ENCODE results near the gene CDC14A. TPM values are rescaled to one million over a fixed set of nuclear protein-coding genes. Genes with fewer than 3 reads are reported as not detected.

CDC14A gene
- polyA plus RNA-seq, 1 donor from 2014 or later = 2.7 TPM

- Histone ChIP-seq H3K9me3 (ENCODE audit: low read length) (no peaks in the 10 kb centered on the region), H3K79me2 (replicated peaks; ENCODE audit: insufficient read depth, low read length) (no peaks in the 10 kb centered on the region), H3K27ac (ENCODE audit: low read length) (no peak overlapping the region), H3K4me2 (ENCODE audit: low read length) (no peak overlapping the region), H3K27me3 (ENCODE audit: insufficient read depth, low read depth, low read length) (no peaks in the 10 kb centered on the region), H3K36me3 (ENCODE audit: insufficient read depth, low read length) (no peaks in the 10 kb centered on the region), H3K4me3 (ENCODE audit: low read length) (no peak overlapping the region), H3F3A (ENCODE audit: insufficient read depth, low read length, poor library complexity, severe bottlenecking) (no peaks in the 10 kb centered on the region), H4K20me1 (ENCODE audit: insufficient read depth) (no peaks in the 10 kb centered on the region), H3K9ac (ENCODE audit: low read length) (no peak overlapping the region), H2AFZ (ENCODE audit: low read depth, low read length) (no peak overlapping the region), H3K9me2 (ENCODE audit: insufficient read depth, low read length) (no peaks in the 10 kb centered on the region)
- TF ChIP-seq, protein P1, sequence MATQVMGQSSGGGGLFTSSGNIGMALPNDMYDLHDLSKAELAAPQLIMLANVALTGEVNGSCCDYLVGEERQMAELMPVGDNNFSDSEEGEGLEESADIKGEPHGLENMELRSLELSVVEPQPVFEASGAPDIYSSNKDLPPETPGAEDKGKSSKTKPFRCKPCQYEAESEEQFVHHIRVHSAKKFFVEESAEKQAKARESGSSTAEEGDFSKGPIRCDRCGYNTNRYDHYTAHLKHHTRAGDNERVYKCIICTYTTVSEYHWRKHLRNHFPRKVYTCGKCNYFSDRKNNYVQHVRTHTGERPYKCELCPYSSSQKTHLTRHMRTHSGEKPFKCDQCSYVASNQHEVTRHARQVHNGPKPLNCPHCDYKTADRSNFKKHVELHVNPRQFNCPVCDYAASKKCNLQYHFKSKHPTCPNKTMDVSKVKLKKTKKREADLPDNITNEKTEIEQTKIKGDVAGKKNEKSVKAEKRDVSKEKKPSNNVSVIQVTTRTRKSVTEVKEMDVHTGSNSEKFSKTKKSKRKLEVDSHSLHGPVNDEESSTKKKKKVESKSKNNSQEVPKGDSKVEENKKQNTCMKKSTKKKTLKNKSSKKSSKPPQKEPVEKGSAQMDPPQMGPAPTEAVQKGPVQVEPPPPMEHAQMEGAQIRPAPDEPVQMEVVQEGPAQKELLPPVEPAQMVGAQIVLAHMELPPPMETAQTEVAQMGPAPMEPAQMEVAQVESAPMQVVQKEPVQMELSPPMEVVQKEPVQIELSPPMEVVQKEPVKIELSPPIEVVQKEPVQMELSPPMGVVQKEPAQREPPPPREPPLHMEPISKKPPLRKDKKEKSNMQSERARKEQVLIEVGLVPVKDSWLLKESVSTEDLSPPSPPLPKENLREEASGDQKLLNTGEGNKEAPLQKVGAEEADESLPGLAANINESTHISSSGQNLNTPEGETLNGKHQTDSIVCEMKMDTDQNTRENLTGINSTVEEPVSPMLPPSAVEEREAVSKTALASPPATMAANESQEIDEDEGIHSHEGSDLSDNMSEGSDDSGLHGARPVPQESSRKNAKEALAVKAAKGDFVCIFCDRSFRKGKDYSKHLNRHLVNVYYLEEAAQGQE (IDR thresholded peaks at IDR 0.05; ENCODE audit: borderline replicate concordance) = no peak
- TF ChIP-seq, protein P2, sequence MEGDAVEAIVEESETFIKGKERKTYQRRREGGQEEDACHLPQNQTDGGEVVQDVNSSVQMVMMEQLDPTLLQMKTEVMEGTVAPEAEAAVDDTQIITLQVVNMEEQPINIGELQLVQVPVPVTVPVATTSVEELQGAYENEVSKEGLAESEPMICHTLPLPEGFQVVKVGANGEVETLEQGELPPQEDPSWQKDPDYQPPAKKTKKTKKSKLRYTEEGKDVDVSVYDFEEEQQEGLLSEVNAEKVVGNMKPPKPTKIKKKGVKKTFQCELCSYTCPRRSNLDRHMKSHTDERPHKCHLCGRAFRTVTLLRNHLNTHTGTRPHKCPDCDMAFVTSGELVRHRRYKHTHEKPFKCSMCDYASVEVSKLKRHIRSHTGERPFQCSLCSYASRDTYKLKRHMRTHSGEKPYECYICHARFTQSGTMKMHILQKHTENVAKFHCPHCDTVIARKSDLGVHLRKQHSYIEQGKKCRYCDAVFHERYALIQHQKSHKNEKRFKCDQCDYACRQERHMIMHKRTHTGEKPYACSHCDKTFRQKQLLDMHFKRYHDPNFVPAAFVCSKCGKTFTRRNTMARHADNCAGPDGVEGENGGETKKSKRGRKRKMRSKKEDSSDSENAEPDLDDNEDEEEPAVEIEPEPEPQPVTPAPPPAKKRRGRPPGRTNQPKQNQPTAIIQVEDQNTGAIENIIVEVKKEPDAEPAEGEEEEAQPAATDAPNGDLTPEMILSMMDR (IDR thresholded peaks at IDR 0.05; ENCODE audit: poor library complexity, severe bottlenecking) = no peak
- TF ChIP-seq SMC3 (conservative IDR thresholded peaks at IDR 0.05; ENCODE audit: poor library complexity) = no peak
- no peak for TF ChIP-seq POLR2AphosphoS5 (IDR thresholded peaks at IDR 0.05)
- TF ChIP-seq RAD21 (conservative IDR thresholded peaks at IDR 0.05) = no peak
- no peak for TF ChIP-seq TAF1 (IDR thresholded peaks at IDR 0.05; ENCODE audit: low read depth)
- TF ChIP-seq EP300 (conservative IDR thresholded peaks at IDR 0.05; ENCODE audit: poor library complexity, severe bottlenecking) = no peak
- TF ChIP-seq MXI1 (conservative IDR thresholded peaks at IDR 0.05; ENCODE audit: poor library complexity, severe bottlenecking) = no peak
- no peak for TF ChIP-seq EZH2 (IDR thresholded peaks at IDR 0.05; ENCODE audit: borderline replicate concordance, insufficient read depth, low read length, poor library complexity, severe bottlenecking)
Measured at GRCh38 chr1:100494393-100495084, 142.2 kb downstream of the CDC14A start.

DNA sequence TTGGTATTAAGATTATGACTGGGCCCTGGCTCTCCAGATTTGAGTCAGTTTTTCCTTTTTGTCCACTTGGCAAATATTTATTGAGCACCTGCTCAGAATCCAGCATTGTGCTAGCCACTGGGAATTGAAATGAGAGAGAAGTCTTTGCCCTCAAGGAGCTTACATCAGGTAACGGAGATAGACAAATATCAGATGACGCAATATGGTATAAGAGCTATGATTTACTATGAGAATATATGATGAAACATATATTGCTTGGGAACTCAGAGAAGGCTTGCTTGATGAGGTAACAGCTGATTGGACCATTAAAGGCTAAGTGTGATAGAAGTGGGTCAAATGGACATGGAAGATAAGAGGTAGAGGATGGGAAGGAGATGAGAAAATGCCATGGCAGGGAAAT, 144.6 kb downstream of the CDC14A start:
- no peak for TF ChIP-seq EZH2 (IDR thresholded peaks at IDR 0.05; ENCODE audit: borderline replicate concordance, insufficient read depth, low read length, poor library complexity, severe bottlenecking)
- TF ChIP-seq, protein P2 (IDR thresholded peaks at IDR 0.05; ENCODE audit: poor library complexity, severe bottlenecking) = no peak
- TF ChIP-seq POLR2AphosphoS5 (IDR thresholded peaks at IDR 0.05) = no peak
- TF ChIP-seq SMC3 (conservative IDR thresholded peaks at IDR 0.05; ENCODE audit: poor library complexity) = no peak
- no peak for TF ChIP-seq RAD21 (conservative IDR thresholded peaks at IDR 0.05)
- no peak for TF ChIP-seq MXI1 (conservative IDR thresholded peaks at IDR 0.05; ENCODE audit: poor library complexity, severe bottlenecking)
- no peak for TF ChIP-seq EP300 (conservative IDR thresholded peaks at IDR 0.05; ENCODE audit: poor library complexity, severe bottlenecking)
- TF ChIP-seq TAF1 (IDR thresholded peaks at IDR 0.05; ENCODE audit: low read depth) = no peak
- TF ChIP-seq, protein P1 (IDR thresholded peaks at IDR 0.05; ENCODE audit: borderline replicate concordance) = no peak
- no peaks in the 10 kb centered on the region for H3K36me3 ChIP-seq (ENCODE audit: insufficient read depth, low read length)
- no peaks in the 10 kb centered on the region for H3K9me2 ChIP-seq (ENCODE audit: insufficient read depth, low read length)

More for the DNA sequence above, 144.6 kb downstream of the CDC14A start:
- H2AFZ ChIP-seq (ENCODE audit: low read depth, low read length) = no peak overlapping the region
- H3K4me2 ChIP-seq (ENCODE audit: low read length) = no peak overlapping the region
- no peaks in the 10 kb centered on the region for H3F3A ChIP-seq (ENCODE audit: insufficient read depth, low read length, poor library complexity, severe bottlenecking)
- no peaks in the 10 kb centered on the region for H3K27me3 ChIP-seq (ENCODE audit: insufficient read depth, low read depth, low read length)
- no peaks in the 10 kb centered on the region for H4K20me1 ChIP-seq (ENCODE audit: insufficient read depth)
- H3K27ac ChIP-seq (ENCODE audit: low read length) = no peak overlapping the region
- no peaks in the 10 kb centered on the region for H3K9me3 ChIP-seq (ENCODE audit: low read length)
- H3K4me3 ChIP-seq (ENCODE audit: low read length) = no peak overlapping the region
- no peak overlapping the region for H3K9ac ChIP-seq (ENCODE audit: low read length)
- H3K79me2 ChIP-seq (replicated peaks; ENCODE audit: insufficient read depth, low read length) = no peaks in the 10 kb centered on the region
